Naive thymus-derived CD4-positive, alpha-beta T cell (primary cell): ENCODE data around the gene HOXA2. TPM values are rescaled to one million over a fixed set of nuclear protein-coding genes. Genes with fewer than 3 reads are reported as not detected.

Source experiments
- ATAC-seq: fragments of 150-1000 bp; cut with Tn5 transposase; 2 replicates; pipeline ENCODE4 v1.10.0; 2021; ENCODE audit warnings: mild to moderate bottlenecking, moderate library complexity
- CTCF ChIA-PET: fragments of 350-600 bp; sonication (Branson Sonifier 250); formaldehyde crosslinking; loops from one replicate; lab custom pipeline; 2021; ENCODE audit warnings: antibody characterized with exemption; lab: Charles Lee
- POLR2A ChIA-PET: fragments of 350-600 bp; sonication (Branson Sonifier 250); formaldehyde crosslinking; loops from one replicate; lab custom pipeline; 2021; ENCODE audit warnings: antibody characterized with exemption, inconsistent platforms; lab: Charles Lee
- DNase-seq, 9 donors: peaks; one replicate each; pipeline versions ENCODE4 v3.0.0 to v3.0.0-alpha.2; 2020 to 2022; ENCODE audit warnings: mixed read lengths in 1 of 9
- H3K27ac ChIP-seq: one replicate; pipeline ENCODE4 v1.7.0; 2013; ENCODE audit warnings: mild to moderate bottlenecking, low read depth, low read length, moderate library complexity
- H3K27me3 ChIP-seq, 2 donors: one replicate each; pipeline ENCODE4 v1.7.0; 2013; ENCODE audit warnings: low read length in 2 of 2, mild to moderate bottlenecking in 2 of 2, moderate library complexity in 2 of 2; ENCODE audit not compliant: control insufficient read depth in 2 of 2, insufficient read depth in 2 of 2
- H3K36me3 ChIP-seq, 3 experiments: 1 replicate in 2 of 3; 2 replicates in 1 of 3; pipeline ENCODE4 v1.7.0; 2013; ENCODE audit warnings: low read length in 3 of 3, mild to moderate bottlenecking in 3 of 3, moderate library complexity in 1 of 3; ENCODE audit not compliant: insufficient read depth in 3 of 3, control insufficient read depth in 2 of 3
- H3K4me1 ChIP-seq, 2 donors: one replicate each; pipeline ENCODE4 v1.7.0; 2013; ENCODE audit warnings: low read length in 2 of 2, mild to moderate bottlenecking in 2 of 2, moderate library complexity in 1 of 2; ENCODE audit not compliant: control insufficient read depth in 2 of 2, insufficient read depth in 2 of 2
- H3K4me3 ChIP-seq: 2 replicates; pipeline ENCODE4 v1.7.0; 2013; ENCODE audit warnings: mild to moderate bottlenecking, low read length
- H3K9me3 ChIP-seq, 3 experiments: 1 replicate in 2 of 3; 2 replicates in 1 of 3; pipeline ENCODE4 v1.7.0; 2013; ENCODE audit warnings: low read length in 3 of 3; ENCODE audit not compliant: control insufficient read depth in 2 of 3
- H3K27ac Mint-ChIP-seq, 9 donors: one replicate each; pipeline ENCODE4 v1.8.0; 2020 to 2022; ENCODE audit warnings: mixed read lengths in 9 of 9, mild to moderate bottlenecking in 8 of 9, moderate library complexity in 5 of 9, inconsistent platforms in 2 of 9
- H3K27me3 Mint-ChIP-seq, 5 donors: one replicate each; pipeline ENCODE4 v1.8.0; 2021 to 2022; ENCODE audit warnings: mixed read lengths in 5 of 5, mild to moderate bottlenecking in 1 of 5
- H3K36me3 Mint-ChIP-seq, 5 donors: one replicate each; pipeline ENCODE4 v1.8.0; 2020 to 2022; ENCODE audit warnings: mixed read lengths in 5 of 5, mild to moderate bottlenecking in 3 of 5, inconsistent platforms in 1 of 5
- H3K4me1 Mint-ChIP-seq, 7 donors: one replicate each; pipeline ENCODE4 v1.8.0; 2020 to 2022; ENCODE audit warnings: mixed read lengths in 7 of 7, mild to moderate bottlenecking in 3 of 7, inconsistent platforms in 1 of 7
- H3K4me3 Mint-ChIP-seq, 10 donors: one replicate each; pipeline ENCODE4 v1.8.0; 2020 to 2022; ENCODE audit warnings: mild to moderate bottlenecking in 10 of 10, mixed read lengths in 10 of 10, moderate library complexity in 6 of 10, inconsistent platforms in 2 of 10
- H3K9me3 Mint-ChIP-seq, 11 donors: one replicate each; pipeline ENCODE4 v1.8.0; 2020 to 2022; ENCODE audit warnings: mixed read lengths in 11 of 11, mild to moderate bottlenecking in 4 of 11, inconsistent platforms in 1 of 11, moderate library complexity in 1 of 11
- intact Hi-C, 2 donors: fragments of 100-400 bp; cut with micrococcal nuclease; formaldehyde crosslinking; loops; one replicate each; pipeline ENCODE4 v1.15.1; 2023
- polyA plus RNA-seq, 2 donors: library from polyadenylated mRNA; unstranded; fragments of 300-500 nt; fragmentation: Illumina TruSeq; gene quantifications; one replicate each; pipeline ENCODE4 v1.2.3, GENCODE V29; 2021
- total RNA-seq, 6 experiments: library from RNA in 5 of 6; stranded (reverse) in 5 of 6; gene quantifications; 1 replicate in 5 of 6; 2 replicates in 1 of 6; pipeline ENCODE4 v1.2.3 and lab custom pipeline; 2021 to 2026

The HOXA2 gene
- total and polyA plus RNA-seq, 7 experiments from 2014 or later: not detected

GRCh38 chr7:27114881-27115220 is 12.4 kb upstream of the HOXA2 start:
- intact Hi-C loops: no loop called here
- no peak overlapping the region for H3K27ac ChIP-seq
- Mint-ChIP-seq H3K4me1 (no peaks in the 10 kb centered on the region), H3K36me3 (no peaks in the 10 kb centered on the region), H3K27ac (no peak overlapping the region), H3K27me3 (peaks cover 0 to 24% (median 7%) of the 10 kb centered on the region in 5 donors), H3K9me3 (no peaks in the 10 kb centered on the region), H3K4me3 (no peak overlapping the region)
- no peaks in the 10 kb centered on the region for H3K4me1 ChIP-seq
- no peak overlapping the region for H3K4me3 ChIP-seq
- no peaks in the 10 kb centered on the region for H3K27me3 ChIP-seq
- CTCF ChIA-PET: no interaction called here
- H3K9me3 ChIP-seq: no peaks in the 10 kb centered on the region
- no peaks in the 10 kb centered on the region for H3K36me3 ChIP-seq
- no peak for DNase-seq
- POLR2A ChIA-PET: no interaction called here
- no peak for ATAC-seq

- CTCF ChIA-PET: interaction anchor here (0.6 kb wide), 1 partner anchor 35 kb away, joined by 3 read pairs; no protein-coding TSS in a partner anchor
- H3K27me3 Mint-ChIP-seq: peaks cover 0 to 24% (median 7%) of the 10 kb centered on the region in 5 donors
- no peak overlapping the region for H3K27ac Mint-ChIP-seq
These were observed 11.7 kb upstream of the HOXA2 start for GRCh38 chr7:27113991-27114769.

GRCh38 chr7:27112955-27113949 is 10.8 kb upstream of the HOXA2 start:
- H3K36me3 Mint-ChIP-seq: peaks cover 0 to 3% (median 0%) of the 10 kb centered on the region in 5 donors
- POLR2A ChIA-PET: no interaction called here

More at GRCh38 chr7:27113991-27114769, 11.7 kb upstream of the HOXA2 start:
- Mint-ChIP-seq H3K4me3 (no peak overlapping the region), H3K9me3 (no peaks in the 10 kb centered on the region), H3K36me3 (no peaks in the 10 kb centered on the region), H3K4me1 (no peaks in the 10 kb centered on the region)
- no peaks in the 10 kb centered on the region for H3K36me3 ChIP-seq
- no peak overlapping the region for H3K4me3 ChIP-seq
- POLR2A ChIA-PET: no interaction called here
- no peaks in the 10 kb centered on the region for H3K27me3 ChIP-seq
- no peaks in the 10 kb centered on the region for H3K9me3 ChIP-seq
- intact Hi-C loops: no loop called here
- DNase-seq (no peak), ATAC-seq (no peak)
- no peaks in the 10 kb centered on the region for H3K4me1 ChIP-seq
- no peak overlapping the region for H3K27ac ChIP-seq

GRCh38 chr7:27112361-27112760 is 9.9 kb upstream of the HOXA2 start:
- Mint-ChIP-seq H3K36me3 (peaks cover 0 to 3% (median 0%) of the 10 kb centered on the region in 5 donors), H3K9me3 (peaks cover 0 to 4% (median 0%) of the 10 kb centered on the region in 11 donors), H3K4me1 (no peaks in the 10 kb centered on the region), H3K27ac (no peak overlapping the region), H3K27me3 (peaks cover 4 to 14% (median 5%) of the 10 kb centered on the region in 5 donors), H3K4me3 (no peak overlapping the region)
- DNase-seq: no peak
- ChIA-PET POLR2A (no interaction called here), CTCF (no interaction called here)
- no peak for ATAC-seq
- H3K27ac ChIP-seq: no peak overlapping the region
- intact Hi-C loops: no loop called here
- H3K27me3 ChIP-seq: no peaks in the 10 kb centered on the region
- H3K9me3 ChIP-seq: no peaks in the 10 kb centered on the region
- H3K36me3 ChIP-seq: no peaks in the 10 kb centered on the region
- H3K4me1 ChIP-seq: no peaks in the 10 kb centered on the region
- no peak overlapping the region for H3K4me3 ChIP-seq

More at GRCh38 chr7:27112955-27113949, 10.8 kb upstream of the HOXA2 start:
- Mint-ChIP-seq H3K4me3 (no peak overlapping the region), H3K9me3 (no peaks in the 10 kb centered on the region), H3K27ac (no peak overlapping the region), H3K4me1 (no peaks in the 10 kb centered on the region), H3K27me3 (peaks cover 0 to 20% (median 7%) of the 10 kb centered on the region in 5 donors)
- H3K9me3 ChIP-seq: no peaks in the 10 kb centered on the region
- no peaks in the 10 kb centered on the region for H3K4me1 ChIP-seq
- ATAC-seq (no peak), DNase-seq (no peak)
- H3K27ac ChIP-seq: no peak overlapping the region
- H3K4me3 ChIP-seq: no peak overlapping the region
- intact Hi-C loops: no loop called here
- no peaks in the 10 kb centered on the region for H3K36me3 ChIP-seq
- CTCF ChIA-PET: no interaction called here
- H3K27me3 ChIP-seq: no peaks in the 10 kb centered on the region

GRCh38 chr7:27111751-27112277 is 9.3 kb upstream of the HOXA2 start:
- peaks cover 4 to 14% (median 6%) of the 10 kb centered on the region in 5 donors for H3K27me3 Mint-ChIP-seq
- no peaks in the 10 kb centered on the region for H3K36me3 ChIP-seq
- DNase-seq: no peak
- POLR2A ChIA-PET: no interaction called here
- H3K9me3 Mint-ChIP-seq: peaks cover 0 to 4% (median 0%) of the 10 kb centered on the region in 11 donors
- H3K27ac Mint-ChIP-seq: no peak overlapping the region
- CTCF ChIA-PET: no interaction called here
- no peak overlapping the region for H3K4me3 ChIP-seq
- intact Hi-C loops: no loop called here
- H3K4me3 Mint-ChIP-seq: no peak overlapping the region
- H3K36me3 Mint-ChIP-seq: peaks cover 0 to 3% (median 0%) of the 10 kb centered on the region in 5 donors
- no peaks in the 10 kb centered on the region for H3K4me1 ChIP-seq
- H3K27me3 ChIP-seq: no peaks in the 10 kb centered on the region
- H3K9me3 ChIP-seq: no peaks in the 10 kb centered on the region
- H3K4me1 Mint-ChIP-seq: no peaks in the 10 kb centered on the region
- no peak overlapping the region for H3K27ac ChIP-seq
- no peak for ATAC-seq

GRCh38 chr7:27111042-27111750 is 8.7 kb upstream of the HOXA2 start:
- ATAC-seq: no peak
- H3K36me3 Mint-ChIP-seq: peaks cover 0 to 3% (median 0%) of the 10 kb centered on the region in 5 donors
- peaks cover 5 to 15% (median 7%) of the 10 kb centered on the region in 5 donors for H3K27me3 Mint-ChIP-seq

More at GRCh38 chr7:27111042-27111750, 8.7 kb upstream of the HOXA2 start:
- ChIA-PET CTCF (no interaction called here), POLR2A (no interaction called here)
- H3K4me1 Mint-ChIP-seq: no peaks in the 10 kb centered on the region
- H3K4me1 ChIP-seq: no peaks in the 10 kb centered on the region
- DNase-seq: no peak
- no peak overlapping the region for H3K4me3 Mint-ChIP-seq
- H3K9me3 ChIP-seq: no peaks in the 10 kb centered on the region
- no peak overlapping the region for H3K27ac ChIP-seq
- no peaks in the 10 kb centered on the region for H3K36me3 ChIP-seq
- no peak overlapping the region for H3K4me3 ChIP-seq
- peaks cover 0 to 4% (median 0%) of the 10 kb centered on the region in 11 donors for H3K9me3 Mint-ChIP-seq
- H3K27ac Mint-ChIP-seq: no peak overlapping the region
- intact Hi-C loops: no loop called here
- H3K27me3 ChIP-seq: no peaks in the 10 kb centered on the region
